Adrenal gland (tissue), 12 donors: Measurements from ENCODE around the gene NARS2. TPM values are rescaled to one million over a fixed set of nuclear protein-coding genes. Genes with fewer than 3 reads are reported as not detected.

Experiments
- DNase-seq, 7 donors: peaks; one replicate each; pipeline ENCODE4 v3.0.0-alpha.2; 2019 to 2020
- H3K27ac ChIP-seq, 5 donors: fragments of 200-600 bp; sonication (generic) in 4 of 5; 1 replicate in 3 of 5; 2 replicates in 2 of 5; pipeline versions ENCODE4 v1.5.1 to v1.8.0; 2016 to 2020; ENCODE audit warnings: mild to moderate bottlenecking in 1 of 5
- H3K27me3 ChIP-seq: fragments of 200-600 bp; 2 replicates; pipeline ENCODE4 v1.8.0; 2021
- H3K36me3 ChIP-seq, 2 donors: fragments of 200-600 bp; replicated peaks in 1 of 2; 1 replicate in 1 of 2; 2 replicates in 1 of 2; pipeline versions ENCODE4 v1.5.1 to v1.8.0; 2018 to 2022
- H3K4me1 ChIP-seq, 2 donors: fragments of 200-600 bp; replicated peaks in 1 of 2; 1 replicate in 1 of 2; 2 replicates in 1 of 2; pipeline versions ENCODE4 v1.5.1 to v1.8.0; 2018 to 2021
- H3K4me3 ChIP-seq, 4 donors: fragments of 200-600 bp; sonication (generic) in 3 of 4; one replicate each; pipeline ENCODE4 v1.5.1; 2016 to 2018
- H3K9me3 ChIP-seq, 3 donors: fragments of 200-600 bp; sonication (generic) in 1 of 3; replicated peaks in 1 of 3; 1 replicate in 2 of 3; 2 replicates in 1 of 3; pipeline versions ENCODE4 v1.5.1 to v1.8.0; 2016 to 2021
- CTCF ChIP-seq, 6 experiments: fragments of 450-650 bp in 4 of 6; fragments of 200-600 bp in 2 of 6; sonication (generic) in 1 of 6; IDR thresholded peaks; 1 replicate in 5 of 6; 2 replicates in 1 of 6; pipeline versions ENCODE4 v1.5.1 to v1.8.0; 2016 to 2021; ENCODE audit warnings: antibody characterized with exemption in 6 of 6, mild to moderate bottlenecking in 2 of 6, moderate library complexity in 1 of 6
- POLR2A ChIP-seq, 2 donors: fragments of 450-650 bp; IDR thresholded peaks; one replicate each; pipeline ENCODE4 v1.6.1; 2017; ENCODE audit warnings: antibody characterized with exemption in 2 of 2, mild to moderate bottlenecking in 2 of 2, moderate library complexity in 1 of 2
- WGBS, 4 donors: extraction: QIAGEN DNeasy Blood & Tissue Kit in 2 of 4; methylation state at CpG; one replicate each; pipeline versions ENCODE4 v1.1.5 to v1.1.7; 2013 to 2017; 5-methylcytosine and 5-hydroxymethylcytosine counted together
- intact Hi-C, 2 donors: fragments of 100-400 bp; cut with DNase I; formaldehyde crosslinking; loops; one replicate each; pipeline versions ENCODE4 v1.14.1 to v1.15.0; 2022 to 2023
- polyA plus RNA-seq, 3 donors: library from polyadenylated mRNA; stranded (reverse); fragments of 200-250 nt in 2 of 3; fragments of 350-450 nt in 1 of 3; fragmentation: Illumina TruSeq in 1 of 3; extraction: RNeasy Lipid Tissue Mini Kit (QIAGEN cat#74804) in 1 of 3; gene quantifications; one replicate each; pipeline ENCODE4 v1.2.3, GENCODE V29; 2013 to 2014
- total RNA-seq, 9 donors: library from RNA; depleted of rRNA in 4 of 9; stranded (reverse); fragments of >200 nt in 4 of 9; fragments of 120-200 nt in 1 of 9; fragmentation: NEBNext Ultra II Directional in 1 of 9; extraction: Animal tissue kit (Norgen Biotek cat#: 25700) in 1 of 9; gene quantifications; one replicate each; pipeline versions ENCODE4 v1.1.0 to v1.2.4, GENCODE V29; 2013 to 2023
- donor health status: healthy with polysubstance abuse.
- donor health status: Bipolar disorder and iron deficiency.
- donor health status: DM: yes; HTN: yes; CAD: no.
- donor health status: DM: no; HTN: no; CAD: no.
- donor health status: DM: no; HTN: no; CAD: no.
- donor health status: DM: yes; HTN: yes; CAD: no.

NARS2 gene
- total and polyA plus RNA-seq, 12 donors: 8.4 to 33.3 (median 21.1) TPM

GRCh38 chr11:78489184-78489583 lies 85.5 kb downstream of the NARS2 start:
- no peaks in the 10 kb centered on the region for H3K4me1 ChIP-seq
- DNase-seq: no peak
- TF ChIP-seq CTCF (IDR thresholded peaks at IDR 0.05) (no peak), POLR2A (IDR thresholded peaks at IDR 0.05) (no peak)
- no peaks in the 10 kb centered on the region for H3K9me3 ChIP-seq
- no peaks in the 10 kb centered on the region for H3K36me3 ChIP-seq
- intact Hi-C loops: no loop called here
- H3K27ac ChIP-seq: no peak overlapping the region
- H3K4me3 ChIP-seq: no peak overlapping the region
- no peaks in the 10 kb centered on the region for H3K27me3 ChIP-seq

GRCh38 chr11:78478536-78478935 lies 96.1 kb downstream of the NARS2 start:
- intact Hi-C loops: no loop called here
- Histone ChIP-seq H3K36me3 (peaks cover 0 to 5% of the 10 kb centered on the region in 2 donors), H3K4me1 (no peaks in the 10 kb centered on the region), H3K9me3 (no peaks in the 10 kb centered on the region), H3K4me3 (no peak overlapping the region), H3K27ac (no peak overlapping the region), H3K27me3 (no peaks in the 10 kb centered on the region)
- no peak for DNase-seq
- 94 to 99% (median 96%) methylated on average over 2 of the region's 2 CpGs for WGBS, 4 donors
- TF ChIP-seq POLR2A (IDR thresholded peaks at IDR 0.05) (no peak), CTCF (IDR thresholded peaks at IDR 0.05) (no peak)

- Histone ChIP-seq H3K4me3 (no peak overlapping the region), H3K4me1 (no peaks in the 10 kb centered on the region), H3K36me3 (peaks cover 0 to 5% of the 10 kb centered on the region in 2 donors), H3K9me3 (no peaks in the 10 kb centered on the region), H3K27me3 (no peaks in the 10 kb centered on the region), H3K27ac (no peak overlapping the region)
- no peak for DNase-seq
- intact Hi-C loops: no loop called here
- TF ChIP-seq POLR2A (IDR thresholded peaks at IDR 0.05): no peak
- no peak for TF ChIP-seq CTCF (IDR thresholded peaks at IDR 0.05)
- 66 to 83% (median 80%) methylated on average over 1 of the region's 1 CpG for WGBS, 4 donors
Observed at GRCh38 chr11:78476066-78476465, 98.6 kb downstream of the NARS2 start.

- Histone ChIP-seq H3K4me3 (no peak overlapping the region), H3K27me3 (no peaks in the 10 kb centered on the region), H3K36me3 (peaks cover 0 to 5% of the 10 kb centered on the region in 2 donors), H3K27ac (no peak overlapping the region), H3K4me1 (no peaks in the 10 kb centered on the region), H3K9me3 (no peaks in the 10 kb centered on the region)
- intact Hi-C loops: no loop called here
- TF ChIP-seq POLR2A (IDR thresholded peaks at IDR 0.05): no peak
- no peak for TF ChIP-seq CTCF (IDR thresholded peaks at IDR 0.05)
- DNase-seq: no peak
Observed at GRCh38 chr11:78474451-78474850, 100.2 kb downstream of the NARS2 start.
